T-helper 22 cell (primary cell): ENCODE data around the gene LCNL1.

ENCODE experiments used
- DNase-seq: peaks from one replicate; pipeline ENCODE4 v3.0.0-alpha.2; 2020; ENCODE audit warnings: low read depth

The LCNL1 gene

GRCh38 chr9:136982232-136983051, at the start of gene LCNL1:
Gene LCNL1 (plus strand): TSS chr9:136982993. CDS start chr9:136983587, 594 bp downstream.
- DNase-seq: no peak

GRCh38 chr9:136934277-136934676, 48.5 kb upstream of the LCNL1 start:
- DNase-seq: no peak

- no peak for DNase-seq
These were observed 47.1 kb upstream of the LCNL1 start for GRCh38 chr9:136935651-136936050.

- no peak for DNase-seq
These were observed 46.1 kb upstream of the LCNL1 start for GRCh38 chr9:136936645-136937170.

GRCh38 chr9:136937186-136938001, 45.4 kb upstream of the LCNL1 start:
- no peak for DNase-seq

- DNase-seq: no peak
These were observed 43.3 kb upstream of the LCNL1 start for GRCh38 chr9:136939431-136939995.

- DNase-seq: no peak
These were observed 42.7 kb upstream of the LCNL1 start for GRCh38 chr9:136939996-136940525.

GRCh38 chr9:136940526-136941230, 42.1 kb upstream of the LCNL1 start:
- DNase-seq: no peak

- DNase-seq: no peak
These were observed 41.3 kb upstream of the LCNL1 start for GRCh38 chr9:136941231-136942111.

- DNase-seq: no peak
These were observed 40.5 kb upstream of the LCNL1 start for GRCh38 chr9:136942112-136942880.

GRCh38 chr9:136942881-136943230, 39.9 kb upstream of the LCNL1 start:
- DNase-seq: no peak

- no peak for DNase-seq
These were observed 39.2 kb upstream of the LCNL1 start for GRCh38 chr9:136943291-136944211.

- DNase-seq: no peak
These were observed 38.6 kb upstream of the LCNL1 start for GRCh38 chr9:136944212-136944518.

- DNase-seq: peak; percentile 88
These were observed 38.1 kb upstream of the LCNL1 start, which contains the start of the genes C8G and FBXW5 for GRCh38 chr9:136944519-136945332. Gene C8G (plus strand): TSS chr9:136945243. CDS start chr9:136945321, 78 bp downstream. Gene FBXW5 (minus strand): TSS chr9:136944738. CDS start chr9:136944083, 655 bp downstream.

- no peak for DNase-seq
These were observed 37.2 kb upstream of the LCNL1 start for GRCh38 chr9:136945333-136946227.

- DNase-seq: no peak
These were observed 36.4 kb upstream of the LCNL1 start for GRCh38 chr9:136946228-136947027.
